Thymus (tissue), 11 donors: Measurements from ENCODE around the gene EEF2. TPM values are rescaled to one million over a fixed set of nuclear protein-coding genes. Genes with fewer than 3 reads are reported as not detected.
A peak's percentile ranks its signal among the peaks of the same experiment; 100 is the strongest.

Source experiments
- DNase-seq, 9 donors: peaks; one replicate each; pipeline ENCODE4 v3.0.0-alpha.2; 2013; ENCODE audit warnings: low spot score in 9 of 9, low read depth in 6 of 9, missing footprints in 1 of 9
- H3K27ac ChIP-seq, 2 donors: one replicate each; pipeline ENCODE4 v1.5.1; 2013; ENCODE audit warnings: control low read depth in 1 of 2, low read depth in 1 of 2, low read length in 1 of 2, mild to moderate bottlenecking in 1 of 2, moderate library complexity in 1 of 2
- H3K27me3 ChIP-seq, 2 donors: one replicate each; pipeline ENCODE4 v1.5.1; 2013; ENCODE audit warnings: low read length in 1 of 2; ENCODE audit not compliant: control insufficient read depth in 2 of 2, insufficient read depth in 1 of 2
- H3K36me3 ChIP-seq, 2 donors: one replicate each; pipeline ENCODE4 v1.5.1; 2013; ENCODE audit warnings: low read length in 1 of 2, mild to moderate bottlenecking in 1 of 2, moderate library complexity in 1 of 2; ENCODE audit not compliant: control insufficient read depth in 2 of 2, insufficient read depth in 2 of 2
- H3K4me1 ChIP-seq, 2 donors: one replicate each; pipeline ENCODE4 v1.5.1; 2013; ENCODE audit warnings: low read length in 2 of 2; ENCODE audit not compliant: control insufficient read depth in 2 of 2, insufficient read depth in 2 of 2
- H3K4me3 ChIP-seq, 2 donors: one replicate each; pipeline ENCODE4 v1.5.1; 2013; ENCODE audit warnings: low read length in 2 of 2, control low read depth in 1 of 2, mild to moderate bottlenecking in 1 of 2
- H3K9me3 ChIP-seq, 2 donors: one replicate each; pipeline ENCODE4 v1.5.1; 2013; ENCODE audit warnings: low read length in 1 of 2, mild to moderate bottlenecking in 1 of 2; ENCODE audit not compliant: control insufficient read depth in 2 of 2, insufficient read depth in 1 of 2
- whole genome bisulfite sequencing: extraction: QIAGEN DNeasy Blood & Tissue Kit; methylation state at CpG from one replicate; pipeline ENCODE4 v1.1.7; 2013; 5-methylcytosine and 5-hydroxymethylcytosine counted together
- polyA plus RNA-seq: library from polyadenylated mRNA; stranded (reverse); fragments of 200-250 nt; gene quantifications from one replicate; pipeline ENCODE4 v1.2.3, GENCODE V29; 2013
- total RNA-seq: library from RNA; stranded (reverse); fragments of 120-200 nt; gene quantifications from one replicate; pipeline ENCODE4 v1.2.4, GENCODE V29; 2013
- donor health status: healthy.

EEF2 gene
- total and polyA plus RNA-seq, 2 donors = 815 to 1,612 TPM

DNA sequence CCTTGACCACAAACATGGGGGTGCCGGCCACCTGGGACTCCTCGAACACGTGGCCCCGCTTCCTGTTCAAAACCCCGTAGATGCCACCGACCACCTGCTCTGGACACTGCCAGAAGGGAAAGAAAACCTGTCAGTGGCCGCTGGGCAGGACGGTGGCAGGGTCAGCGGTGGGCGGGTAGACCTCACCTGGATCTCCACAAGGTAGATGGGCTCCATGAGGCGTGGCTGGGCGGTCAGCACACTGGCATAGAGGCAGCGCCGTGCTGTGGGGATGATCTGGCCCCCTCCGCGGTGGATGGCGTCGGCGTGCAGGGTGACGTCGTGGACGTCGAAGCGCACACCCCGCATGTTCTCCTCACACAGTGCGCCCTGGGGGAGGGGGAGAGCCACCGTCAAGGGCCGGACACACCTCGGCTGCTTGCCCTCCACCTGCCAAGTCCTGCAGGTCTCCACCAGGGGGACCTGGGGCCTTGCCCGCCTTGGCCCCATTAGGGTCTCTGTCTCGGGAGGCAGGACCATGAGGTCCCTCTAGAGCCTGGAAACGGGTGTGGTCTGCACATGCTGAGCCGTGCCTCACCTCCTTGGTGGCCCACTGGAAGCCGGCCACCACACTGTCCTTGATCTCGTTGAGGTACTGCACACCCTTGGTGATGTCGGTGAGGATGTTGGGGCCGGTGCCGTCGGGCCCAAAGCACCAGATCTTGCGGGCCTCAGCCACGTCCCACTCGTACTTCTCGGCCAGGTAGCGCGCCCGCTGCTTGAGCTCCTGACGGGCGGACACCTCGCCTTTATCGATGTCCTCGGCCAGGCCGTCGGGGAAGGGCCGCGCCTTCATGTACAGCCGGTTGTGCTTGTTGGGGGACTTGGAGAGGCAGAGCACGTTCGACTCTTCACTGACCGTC, 7.8 kb downstream of the EEF2 start:
- Histone ChIP-seq H3K4me1 (no peaks in the 10 kb centered on the region), H3K27ac (no peak overlapping the region), H3K27me3 (peaks cover 0 to 2% of the 10 kb centered on the region in 2 donors), H3K4me3 (no peak overlapping the region), H3K9me3 (peaks cover 1 to 7% of the 10 kb centered on the region in 2 donors), H3K36me3 (peaks cover 72 to 76% of the 10 kb centered on the region in 2 donors)
- no peak for DNase-seq
- WGBS = 97% methylated on average over 59 of the region's 59 CpGs

- Histone ChIP-seq H3K9me3 (peaks cover 1 to 6% of the 10 kb centered on the region in 2 donors), H3K36me3 (peaks cover 64 to 67% of the 10 kb centered on the region in 2 donors), H3K27me3 (peaks cover 0 to 2% of the 10 kb centered on the region in 2 donors), H3K4me3 (no peak overlapping the region), H3K27ac (no peak overlapping the region), H3K4me1 (no peaks in the 10 kb centered on the region)
- DNase-seq = no peak
- WGBS = 95% methylated on average over 29 of the region's 29 CpGs
Observed at GRCh38 chr19:3976495-3977241, 8.6 kb downstream of the EEF2 start.

DNA sequence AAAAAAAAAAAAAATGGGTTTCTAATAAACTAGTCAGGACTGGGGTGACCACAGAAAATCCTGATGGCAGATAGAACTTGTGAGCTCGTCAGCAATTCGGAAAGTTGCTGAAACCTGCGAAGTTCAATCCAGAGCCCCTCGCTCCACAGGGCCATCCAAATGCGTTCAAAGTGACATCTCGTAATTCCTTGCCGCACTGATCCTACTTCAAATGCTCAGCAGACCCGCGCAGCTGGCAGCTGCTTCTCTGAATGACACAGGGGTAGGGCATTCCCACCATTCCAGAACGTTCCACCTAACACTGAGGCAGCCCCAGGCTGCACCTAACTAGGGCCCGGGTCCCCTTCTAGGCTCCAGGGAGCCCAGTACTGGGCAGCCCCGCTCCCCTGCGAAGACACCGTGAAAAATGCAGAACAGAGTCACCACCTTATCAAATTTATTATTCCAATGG, 9.6 kb downstream of the EEF2 start:
- no peak overlapping the region for H3K4me3 ChIP-seq

GRCh38 chr19:3975144-3975543, 10.1 kb downstream of the EEF2 start:
- Histone ChIP-seq H3K4me3 (no peak overlapping the region), H3K9me3 (peaks cover 1 to 6% of the 10 kb centered on the region in 2 donors), H3K27ac (no peak overlapping the region), H3K27me3 (peaks cover 0 to 2% of the 10 kb centered on the region in 2 donors), H3K36me3 (peaks cover 48 to 52% of the 10 kb centered on the region in 2 donors), H3K4me1 (peaks cover 4 to 9% of the 10 kb centered on the region in 2 donors)
- 98% methylated on average over 8 of the region's 8 CpGs for WGBS
- DNase-seq = no peak

More for the DNA sequence above, 9.6 kb downstream of the EEF2 start:
- Histone ChIP-seq H3K4me1 (peaks cover 3 to 5% of the 10 kb centered on the region in 2 donors), H3K27me3 (peaks cover 0 to 2% of the 10 kb centered on the region in 2 donors), H3K9me3 (peaks cover 1 to 6% of the 10 kb centered on the region in 2 donors), H3K36me3 (peaks cover 54 to 57% of the 10 kb centered on the region in 2 donors), H3K27ac (no peak overlapping the region)
- DNase-seq = no peak
- WGBS = 96% methylated on average over 14 of the region's 14 CpGs

DNA sequence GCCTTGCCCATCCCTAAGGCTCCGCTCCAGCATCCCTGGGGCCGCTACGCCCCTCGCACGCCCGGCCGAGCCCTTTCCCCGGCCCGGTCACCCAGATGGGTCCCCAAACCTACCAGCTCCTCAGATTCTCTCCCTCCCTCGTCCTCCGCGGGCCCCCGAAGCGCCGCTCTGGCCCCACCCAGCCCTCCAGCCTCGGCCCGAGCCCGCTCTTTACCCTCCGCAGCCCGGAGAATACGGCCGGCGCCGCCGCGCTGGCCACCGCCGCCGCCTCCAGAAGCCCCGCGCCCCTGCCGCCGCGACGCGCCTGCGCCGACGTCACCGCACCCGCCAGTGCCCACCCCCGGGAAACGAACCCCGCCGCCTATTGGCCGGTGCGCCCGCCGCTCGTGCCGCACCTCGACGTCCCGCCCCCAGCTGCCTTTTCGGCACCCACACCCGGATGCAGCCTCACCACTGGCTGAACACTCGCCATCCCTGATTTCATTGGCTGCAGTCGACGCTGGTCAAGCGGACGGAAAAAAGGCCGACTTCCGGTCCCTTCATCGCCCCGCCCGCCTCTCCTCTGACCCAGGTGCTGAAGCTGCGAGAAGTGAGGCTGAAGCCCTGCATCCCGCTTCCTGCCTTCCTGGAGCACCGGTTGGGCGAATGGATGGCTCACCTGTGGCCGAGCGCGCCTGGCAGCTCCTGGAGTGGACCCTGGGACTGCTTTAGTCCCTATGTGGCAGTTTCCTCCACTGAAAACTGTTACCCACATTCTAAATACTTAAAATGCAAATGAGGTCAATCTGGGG, 14.3 kb downstream of the EEF2 start, which contains the start of gene DAPK3:
Gene DAPK3, minus strand, starts transcription at position 292 of the 791 bp plus-strand sequence. CDS start 1,364 bp downstream, outside the sequence.
- peaks cover 33 to 44% of the 10 kb centered on the region in 2 donors for H3K36me3 ChIP-seq
- peak within 1 kb of the TSS; percentile 62 to 90 for H3K27ac ChIP-seq
- no peaks in the 10 kb centered on the region for H3K27me3 ChIP-seq
- WGBS = 2% methylated on average over 73 of the region's 73 CpGs
- DNase-seq = peak; percentile 61 to 92 (median 82)
- peak within 1 kb of the TSS; percentile 87 to 93 for H3K4me3 ChIP-seq
- peaks cover 11 to 24% of the 10 kb centered on the region in 2 donors for H3K4me1 ChIP-seq
- H3K9me3 ChIP-seq = no peaks in the 10 kb centered on the region

DNA sequence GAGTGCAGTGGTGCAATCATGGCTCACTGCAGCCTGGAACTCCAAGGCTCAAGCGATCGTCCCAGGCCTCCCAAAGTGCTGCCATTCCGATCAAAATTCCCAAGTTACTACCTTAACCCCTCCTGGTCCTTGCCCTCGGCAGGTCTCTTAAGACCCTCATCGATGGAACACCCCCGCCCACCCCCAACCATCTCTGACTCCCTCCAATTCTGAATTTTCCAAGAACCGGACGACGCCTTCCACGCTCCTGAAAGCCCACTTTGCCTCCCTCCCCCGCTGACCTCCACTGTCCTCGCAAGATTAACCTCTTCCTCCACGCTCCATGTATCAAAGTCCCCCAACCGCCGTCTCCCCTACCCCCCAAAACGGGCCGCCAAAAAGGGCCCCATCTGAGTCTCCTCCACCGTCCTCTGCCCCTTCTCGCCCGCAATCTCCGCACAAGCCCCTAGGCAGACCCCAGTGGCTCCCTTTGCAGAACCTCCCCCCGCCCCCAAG, 14.9 kb downstream of the EEF2 start:
- peaks cover 29 to 44% of the 10 kb centered on the region in 2 donors for H3K36me3 ChIP-seq
- no peaks in the 10 kb centered on the region for H3K27me3 ChIP-seq
- DNase-seq = no peak
- H3K27ac ChIP-seq = peak overlapping the region; percentile 62 to 90
- peak overlapping the region; percentile 87 to 93 for H3K4me3 ChIP-seq
- peaks cover 11 to 24% of the 10 kb centered on the region in 2 donors for H3K4me1 ChIP-seq
- WGBS = 3% methylated on average over 21 of the region's 22 CpGs
- no peaks in the 10 kb centered on the region for H3K9me3 ChIP-seq

GRCh38 chr19:3969435-3970312, 15.6 kb downstream of the EEF2 start:
- peaks cover 11 to 24% of the 10 kb centered on the region in 2 donors for H3K4me1 ChIP-seq
- no peaks in the 10 kb centered on the region for H3K27me3 ChIP-seq
- no peaks in the 10 kb centered on the region for H3K9me3 ChIP-seq
- WGBS = 69% methylated on average over 23 of the region's 23 CpGs
- no peak for DNase-seq
- peaks cover 29 to 46% of the 10 kb centered on the region in 2 donors for H3K36me3 ChIP-seq
- peak overlapping the region in 1 of 2 donors; percentile 11 for H3K27ac ChIP-seq
- peak overlapping the region; percentile 87 to 93 for H3K4me3 ChIP-seq
